ENCODE results near the gene CHST11.

DNA sequence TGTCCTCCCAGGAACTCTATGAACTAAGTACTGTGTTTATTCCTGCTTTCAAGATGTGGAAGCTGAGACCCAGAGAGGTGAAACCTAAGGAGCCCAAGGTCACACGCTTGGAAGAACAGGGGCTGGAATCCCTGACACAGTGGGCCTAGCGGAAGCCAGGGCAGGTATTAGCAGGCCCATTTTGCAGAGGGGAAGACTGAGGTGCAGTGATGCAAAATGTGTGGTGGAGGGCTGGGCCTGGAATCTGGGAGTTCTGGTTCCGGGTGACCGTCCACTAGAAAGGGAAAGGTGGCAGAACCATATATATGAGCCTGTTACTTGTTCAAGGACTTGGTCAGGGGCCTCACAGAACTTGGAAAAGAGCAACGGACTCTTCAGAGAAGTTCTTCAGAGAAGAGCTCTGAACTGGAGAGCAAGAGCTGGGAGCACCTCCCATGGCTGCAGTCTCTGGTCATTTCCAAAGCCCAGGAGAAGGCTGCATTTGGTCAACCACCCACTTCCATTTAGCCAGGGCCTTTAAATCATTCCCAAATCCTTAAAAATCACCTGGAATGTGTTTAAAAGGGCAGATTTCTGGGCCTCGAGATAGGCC lies 119.5 kb downstream of the CHST11 start:
- TF ChIP-seq, protein P1, sequence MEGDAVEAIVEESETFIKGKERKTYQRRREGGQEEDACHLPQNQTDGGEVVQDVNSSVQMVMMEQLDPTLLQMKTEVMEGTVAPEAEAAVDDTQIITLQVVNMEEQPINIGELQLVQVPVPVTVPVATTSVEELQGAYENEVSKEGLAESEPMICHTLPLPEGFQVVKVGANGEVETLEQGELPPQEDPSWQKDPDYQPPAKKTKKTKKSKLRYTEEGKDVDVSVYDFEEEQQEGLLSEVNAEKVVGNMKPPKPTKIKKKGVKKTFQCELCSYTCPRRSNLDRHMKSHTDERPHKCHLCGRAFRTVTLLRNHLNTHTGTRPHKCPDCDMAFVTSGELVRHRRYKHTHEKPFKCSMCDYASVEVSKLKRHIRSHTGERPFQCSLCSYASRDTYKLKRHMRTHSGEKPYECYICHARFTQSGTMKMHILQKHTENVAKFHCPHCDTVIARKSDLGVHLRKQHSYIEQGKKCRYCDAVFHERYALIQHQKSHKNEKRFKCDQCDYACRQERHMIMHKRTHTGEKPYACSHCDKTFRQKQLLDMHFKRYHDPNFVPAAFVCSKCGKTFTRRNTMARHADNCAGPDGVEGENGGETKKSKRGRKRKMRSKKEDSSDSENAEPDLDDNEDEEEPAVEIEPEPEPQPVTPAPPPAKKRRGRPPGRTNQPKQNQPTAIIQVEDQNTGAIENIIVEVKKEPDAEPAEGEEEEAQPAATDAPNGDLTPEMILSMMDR (IDR thresholded peaks at IDR 0.05): no peak
- TF ChIP-seq POLR2A (IDR thresholded peaks at IDR 0.05) (no peak), EP300 (IDR thresholded peaks at IDR 0.05) (no peak)
